ENCODE measurements around the gene CADPS. TPM values are rescaled to one million over a fixed set of nuclear protein-coding genes. Genes with fewer than 3 reads are reported as not detected.

Gene CADPS
- polyA plus RNA-seq, 3 donors, result 1.2 to 2.4 (median 1.2) TPM

DNA sequence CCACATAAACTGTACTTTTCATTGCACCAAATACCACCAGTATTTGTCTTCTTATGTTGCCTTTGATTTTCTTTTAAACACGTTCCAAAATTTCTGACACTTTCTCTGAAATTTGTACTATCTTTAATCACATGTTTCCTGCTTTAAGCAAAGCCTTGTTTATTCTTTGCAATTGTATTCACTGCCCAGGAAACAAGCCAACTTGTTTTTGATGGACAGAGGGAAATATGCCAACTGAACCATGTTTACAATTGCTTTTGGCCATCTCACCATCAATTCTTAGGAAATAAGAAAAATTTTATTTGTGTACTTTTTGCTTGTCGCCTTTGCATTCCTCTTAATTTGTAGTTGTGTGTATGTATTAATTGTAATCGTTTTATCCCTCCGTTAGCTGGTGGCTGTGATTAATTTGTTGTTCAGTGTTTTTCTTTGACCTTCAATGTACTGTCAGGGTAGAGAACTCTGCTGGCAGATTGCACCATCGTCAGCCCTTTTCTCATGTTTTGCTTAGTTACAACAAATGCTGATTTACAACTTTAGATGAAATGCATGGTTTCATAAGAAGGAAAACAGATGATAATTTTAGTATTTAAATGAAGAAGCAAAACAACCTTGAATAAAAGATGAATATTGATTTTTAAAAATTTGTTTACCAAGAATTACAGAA is 482.5 kb downstream of the CADPS start:
- DNase-seq (ENCODE audit: low read depth in 3 of 3, low spot score in 2 of 3), result no peak

DNA sequence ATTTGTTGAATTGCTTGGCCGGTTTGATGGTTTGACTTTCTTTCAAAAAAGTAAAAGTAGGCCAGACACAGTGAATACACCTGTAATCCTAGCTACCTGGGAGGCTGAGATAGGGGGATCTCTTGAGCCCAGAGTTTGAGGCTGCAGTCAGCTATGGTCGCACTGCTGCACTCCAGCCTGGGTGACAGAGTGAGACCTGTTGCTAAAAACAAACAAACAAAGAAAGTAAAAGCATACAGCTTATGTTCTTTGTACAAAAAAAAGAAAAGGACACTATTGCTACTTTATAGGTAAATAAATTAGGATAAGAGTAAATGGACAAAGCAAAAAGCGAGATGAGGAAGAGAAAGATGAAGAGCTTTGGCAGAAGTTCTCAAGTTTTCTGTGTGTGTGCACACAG is 488.0 kb downstream of the CADPS start:
- no peak for DNase-seq (ENCODE audit: low read depth in 3 of 3, low spot score in 2 of 3)

DNA sequence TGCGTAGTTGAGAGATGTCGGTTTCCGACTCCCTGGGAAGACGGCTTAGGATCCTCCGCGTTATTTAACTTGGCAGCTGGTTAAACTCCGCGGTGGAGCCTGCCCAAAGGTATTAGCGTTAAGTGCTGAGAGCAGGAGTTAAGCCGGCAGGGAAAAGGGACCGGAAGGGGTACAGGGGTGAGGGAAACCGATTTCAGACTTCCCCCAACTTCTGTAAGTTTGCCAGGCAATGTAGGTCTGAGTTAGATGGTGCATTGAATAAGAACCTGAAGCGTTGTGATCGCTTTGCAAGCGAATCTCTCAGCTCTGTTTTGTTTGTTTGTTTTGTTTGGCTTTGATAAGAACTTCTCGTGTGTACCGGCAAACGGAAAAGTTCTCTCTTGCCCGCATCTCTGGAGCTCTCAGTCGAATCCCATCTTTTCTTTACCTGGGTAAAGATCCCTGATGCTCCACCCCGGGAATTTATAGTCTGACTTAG is 495.9 kb downstream of the CADPS start:
- no peak for DNase-seq (ENCODE audit: low read depth in 3 of 3, low spot score in 2 of 3)

DNA sequence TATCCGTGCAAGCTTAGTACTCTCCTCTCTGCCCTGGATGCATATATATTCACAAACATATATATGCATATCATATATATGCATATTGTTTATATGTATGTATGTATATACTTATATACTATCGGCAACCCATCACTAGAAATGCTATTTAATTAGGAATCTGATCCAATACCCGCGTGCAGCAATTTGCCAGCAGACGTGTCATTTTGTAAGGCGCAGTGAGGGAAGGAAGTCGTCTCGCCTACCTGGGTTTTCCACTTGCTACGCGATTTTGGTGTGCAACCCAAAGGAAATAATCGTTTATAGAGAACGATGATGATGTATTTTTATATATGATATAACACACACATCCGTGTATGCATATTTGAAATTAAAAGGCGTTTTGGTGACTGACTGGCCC is 496.3 kb downstream of the CADPS start:
- no peak for DNase-seq (ENCODE audit: low read depth in 3 of 3, low spot score in 2 of 3)

DNA sequence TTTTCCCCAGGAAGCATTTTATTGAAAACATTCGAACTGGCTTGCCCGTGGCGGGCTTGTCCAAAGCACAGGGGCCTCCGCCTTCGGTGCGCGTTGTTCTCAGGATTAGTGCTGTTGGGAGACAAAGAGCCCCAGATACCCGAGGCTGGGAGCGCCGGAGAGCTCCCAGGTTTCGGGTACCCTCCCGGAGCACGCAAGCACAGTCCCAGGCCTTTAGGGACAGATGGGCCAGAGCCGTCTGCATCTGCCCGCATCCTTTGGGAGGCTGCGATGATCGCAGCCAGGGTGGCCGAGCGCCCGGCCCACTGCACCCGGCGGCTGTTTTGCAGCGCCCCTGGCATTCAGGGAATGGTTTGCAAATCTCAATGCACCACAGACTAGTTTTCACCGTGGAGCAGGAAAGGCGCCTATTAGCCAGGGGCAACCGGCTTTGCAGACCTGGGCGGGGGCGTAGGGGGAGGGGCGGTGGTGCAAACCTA is 496.9 kb downstream of the CADPS start:
- no peak for DNase-seq (ENCODE audit: low read depth in 3 of 3, low spot score in 2 of 3)

GRCh38 chr3:62376906-62377877 is 498.0 kb downstream of the CADPS start:
- DNase-seq (ENCODE audit: low read depth in 3 of 3, low spot score in 2 of 3), result no peak

- DNase-seq (ENCODE audit: low read depth in 3 of 3, low spot score in 2 of 3), result no peak
Measured at GRCh38 chr3:62376454-62376720, 498.8 kb downstream of the CADPS start.

DNA sequence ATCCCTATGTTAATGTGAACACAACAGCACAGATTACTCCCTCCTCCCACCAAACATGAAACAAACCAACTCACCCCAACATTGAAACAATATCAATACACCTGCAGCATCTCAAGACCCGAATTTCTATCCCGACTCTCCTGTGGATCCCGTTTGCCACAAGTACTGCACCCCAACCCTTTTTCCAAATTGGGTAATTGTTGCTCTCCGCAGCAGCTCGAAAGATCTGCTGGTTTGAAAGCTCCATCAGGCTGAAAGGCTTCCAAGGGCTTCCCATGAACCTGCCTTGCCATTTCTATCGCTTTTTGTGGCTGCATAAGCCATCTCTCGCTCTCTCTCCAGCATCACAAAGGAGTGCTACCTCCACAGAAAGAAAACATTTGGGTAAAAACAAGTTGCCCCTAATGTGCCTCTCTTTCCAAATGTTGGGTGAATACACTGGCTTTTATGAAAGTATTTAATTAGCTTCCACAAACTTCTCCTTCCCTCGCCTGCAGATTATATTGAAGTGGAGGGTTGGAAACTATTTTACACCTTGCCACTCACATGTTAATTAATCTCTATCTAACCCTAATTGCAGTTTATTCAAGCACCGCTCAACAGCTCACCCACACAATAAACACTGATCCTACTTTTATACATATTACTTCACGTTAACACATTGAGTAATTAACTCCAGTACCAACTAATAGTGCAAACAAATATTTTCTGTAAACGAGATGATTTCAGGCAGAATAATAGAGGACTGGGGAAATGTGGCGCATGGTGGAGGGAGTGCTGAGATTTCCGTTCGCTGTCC is 499.4 kb downstream of the CADPS start:
- DNase-seq (ENCODE audit: low read depth in 3 of 3, low spot score in 2 of 3), result no peak

- DNase-seq (ENCODE audit: low read depth in 3 of 3, low spot score in 2 of 3), result no peak
Measured at GRCh38 chr3:62374341-62375218, 500.6 kb downstream of the CADPS start.

DNA sequence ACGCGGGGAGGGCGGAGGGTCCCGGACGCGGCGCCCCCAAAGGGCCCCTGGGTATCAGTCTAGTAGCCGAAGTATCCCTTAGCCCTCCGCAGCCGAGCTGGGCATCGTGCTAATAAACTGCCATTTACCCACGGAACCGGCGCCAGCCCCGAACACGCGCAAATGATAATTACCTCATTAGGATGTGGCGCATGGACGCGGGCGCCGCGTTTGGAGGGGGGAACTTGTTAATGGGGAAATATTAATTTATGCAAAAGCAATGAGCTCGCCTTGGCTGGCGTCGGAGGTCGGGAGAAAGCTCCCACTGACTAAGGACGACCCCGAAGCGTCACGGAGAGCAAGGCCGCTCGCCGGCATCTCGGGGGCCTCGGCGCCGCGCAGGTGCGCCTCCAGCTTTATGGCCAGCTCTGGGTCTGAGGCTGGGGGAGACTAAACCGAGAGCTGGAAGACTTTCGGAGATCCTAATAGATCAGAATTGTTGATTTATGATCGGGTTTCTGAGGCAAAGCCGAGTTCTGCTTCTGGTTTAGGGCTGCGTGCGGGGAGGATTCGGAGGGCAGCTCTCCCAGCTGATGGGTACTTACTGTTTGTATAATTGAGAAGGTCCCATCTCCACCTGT is 501.4 kb downstream of the CADPS start:
- DNase-seq (ENCODE audit: low read depth in 3 of 3, low spot score in 2 of 3), result no peak

DNA sequence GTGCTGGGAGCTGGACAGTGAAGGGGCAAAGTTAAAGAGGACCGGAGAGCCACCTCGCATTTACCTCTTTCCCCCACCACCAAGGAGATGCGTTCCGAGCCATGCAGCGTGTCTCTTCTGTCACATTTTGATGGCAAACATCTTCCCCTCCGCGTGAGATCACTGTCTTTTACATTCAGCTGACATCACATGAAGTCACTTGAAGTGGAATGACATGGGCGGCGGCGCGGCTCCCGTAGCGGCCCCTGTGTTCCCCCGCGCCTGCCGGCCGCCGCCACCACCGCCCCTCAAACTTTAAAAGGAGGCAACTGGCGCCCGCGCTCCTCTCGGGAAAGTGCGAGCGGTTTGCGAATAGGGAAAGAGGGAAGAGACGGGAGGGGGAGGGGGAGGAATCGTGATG is 502.0 kb downstream of the CADPS start, which contains the start of gene FEZF2:
Gene FEZF2, minus strand, starts transcription at position 336 of the 400 bp plus-strand sequence. CDS start 682 bp downstream, outside the sequence.
- no peak for DNase-seq (ENCODE audit: low read depth in 3 of 3, low spot score in 2 of 3)

DNA sequence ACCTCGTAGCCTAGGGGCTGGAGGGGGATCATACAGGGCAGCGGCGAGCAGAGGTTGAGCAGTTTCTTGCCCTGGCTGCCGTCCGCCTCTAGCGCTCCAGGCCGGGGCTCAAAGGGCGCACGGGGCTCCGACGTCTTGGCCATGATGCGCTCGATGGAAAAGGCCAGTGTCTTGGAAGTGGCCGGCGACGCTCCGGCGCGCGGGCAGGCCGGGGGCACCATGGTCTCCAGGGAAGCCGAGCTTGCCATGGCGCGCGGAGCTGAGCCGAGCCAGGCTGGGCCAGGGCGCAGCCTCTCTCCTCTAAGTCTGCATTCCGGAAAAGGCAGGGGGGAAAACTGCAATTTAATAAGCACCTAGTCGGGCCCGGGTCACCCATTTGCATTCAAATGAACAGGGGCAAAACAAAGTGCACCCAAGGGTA is 502.6 kb downstream of the CADPS start:
- no peak for DNase-seq (ENCODE audit: low read depth in 3 of 3, low spot score in 2 of 3)

DNA sequence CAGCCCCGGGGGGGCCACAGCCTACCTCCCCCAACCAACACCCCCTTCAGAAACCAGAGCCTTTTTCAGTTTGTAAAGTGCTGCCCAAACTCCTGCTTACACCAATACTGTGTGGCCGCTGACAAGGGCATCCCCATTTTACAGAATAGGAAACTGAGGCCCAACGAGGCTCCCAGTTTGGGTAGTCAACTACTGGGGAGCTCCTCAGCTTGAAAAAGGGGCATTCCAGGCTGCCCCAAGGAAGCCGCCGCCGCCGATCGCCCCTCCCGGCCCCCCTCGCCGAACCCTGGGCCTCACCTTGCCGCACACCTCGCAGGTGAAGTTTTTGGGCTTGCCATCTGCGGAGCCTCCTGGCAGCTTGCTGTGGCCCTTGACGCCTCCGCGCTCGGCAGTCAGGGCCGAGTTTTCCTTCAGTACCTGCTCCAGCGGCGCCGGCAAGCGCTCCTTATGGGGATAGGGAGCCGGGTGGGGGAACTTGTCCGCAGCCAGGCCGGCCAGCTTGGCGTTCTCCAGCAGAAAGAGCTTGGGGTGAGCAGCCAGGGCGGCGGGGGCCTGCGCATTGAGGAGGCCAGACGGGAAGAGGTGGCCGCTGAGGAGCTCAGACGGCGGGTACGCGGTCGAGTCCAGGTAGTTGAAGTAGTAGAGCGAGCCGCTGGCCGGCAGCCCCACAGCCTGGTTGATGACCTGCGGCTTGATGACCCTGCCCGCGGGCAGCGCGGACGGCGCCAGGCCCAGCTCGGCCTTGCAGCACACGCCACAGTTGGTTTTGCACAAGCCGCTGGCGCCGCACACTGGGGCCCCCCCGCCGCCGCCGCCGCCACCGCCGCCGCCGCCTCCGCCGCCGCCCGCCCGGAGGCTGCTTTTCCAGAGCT is 503.3 kb downstream of the CADPS start:
- DNase-seq (ENCODE audit: low read depth in 3 of 3, low spot score in 2 of 3), result no peak

DNA sequence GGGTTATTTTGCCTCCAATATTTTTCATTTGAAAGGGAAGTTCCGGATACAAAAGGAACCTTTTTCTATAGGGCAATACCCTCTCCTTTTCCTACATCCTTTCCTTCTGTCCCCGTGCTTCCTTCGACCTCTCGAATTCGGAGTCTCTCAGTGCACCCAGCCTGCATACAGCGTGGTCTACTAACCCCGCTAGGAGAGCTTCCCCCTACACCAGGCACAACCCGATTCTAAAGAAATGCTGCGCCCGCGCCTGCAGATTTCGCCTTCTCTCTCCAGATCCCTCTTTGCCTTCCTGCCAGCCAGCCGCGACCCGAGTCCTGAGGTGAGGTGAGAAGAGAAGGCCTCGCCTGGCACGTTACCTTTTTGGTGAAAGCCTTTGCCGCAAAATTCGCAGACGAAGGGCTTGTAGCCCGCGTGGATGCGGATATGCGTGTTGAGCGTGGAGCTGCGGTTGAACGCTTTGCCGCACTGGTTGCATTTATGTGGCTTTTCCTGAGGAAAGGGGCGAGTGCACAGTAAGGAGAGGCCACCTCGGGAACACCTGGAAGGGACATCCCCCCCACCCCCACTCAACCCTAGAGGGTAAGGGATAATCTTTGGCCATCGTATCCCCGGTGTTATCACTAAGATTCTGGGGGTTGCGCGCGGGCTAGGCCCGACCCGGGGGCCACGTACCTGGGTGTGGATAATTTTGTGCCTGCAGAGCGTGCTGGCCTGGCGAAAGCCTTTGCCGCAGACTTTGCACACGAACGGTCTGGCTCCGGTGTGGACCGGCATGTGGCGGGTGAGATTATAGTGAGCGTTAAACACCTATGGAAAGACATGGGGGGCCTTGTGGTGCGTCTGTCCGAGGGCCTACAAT is 504.1 kb downstream of the CADPS start:
- no peak for DNase-seq (ENCODE audit: low read depth in 3 of 3, low spot score in 2 of 3)

GRCh38 chr3:62370112-62370857 is 504.9 kb downstream of the CADPS start:
- DNase-seq (ENCODE audit: low read depth in 3 of 3, low spot score in 2 of 3), result no peak

DNA sequence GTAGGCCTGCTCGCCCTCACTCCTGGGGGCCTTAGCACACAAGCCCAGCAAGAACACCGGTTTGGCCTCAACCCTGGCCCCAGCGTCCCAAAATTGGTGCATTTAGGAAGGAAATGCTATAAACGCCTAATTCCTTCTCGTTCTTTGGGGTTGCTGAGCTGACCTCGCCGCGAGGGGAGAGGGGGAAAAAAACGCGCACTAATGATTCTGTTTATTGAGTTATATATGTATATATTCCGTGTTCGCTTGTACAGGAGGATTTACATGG is 505.8 kb downstream of the CADPS start:
- DNase-seq (ENCODE audit: low read depth in 3 of 3, low spot score in 2 of 3), result no peak
